ENCODE data around the gene WFDC9. TPM values are rescaled to one million over a fixed set of nuclear protein-coding genes. Genes with fewer than 3 reads are reported as not detected.
"Not testable (repeated sequence)": the region's sequence is repeated elsewhere in the genome, so short reads cannot be mapped to it uniquely, and the experiment has no call there.

Gene WFDC9
- not detected for total RNA-seq

GRCh38 chr20:45631184-45631583 lies at the start of gene WFDC9:
Gene WFDC9 (minus strand): TSS chr20:45631284. CDS start chr20:45610181, 21,103 bp downstream.
- H3K9me3 ChIP-seq: no peaks in the 10 kb centered on the region
- H3K4me3 ChIP-seq: no peak within 1 kb of the TSS
- intact Hi-C loops (cut with DNase I): no loop called here
- H3K36me3 ChIP-seq: no peaks in the 10 kb centered on the region
- H3K4me1 ChIP-seq: no peaks in the 10 kb centered on the region
- no peak within 1 kb of the TSS for H3K9ac ChIP-seq (ENCODE audit: low read depth in 2 of 2, low read length in 2 of 2)
- H3K27ac ChIP-seq: no peak within 1 kb of the TSS
- H3K27me3 ChIP-seq: no peaks in the 10 kb centered on the region
- no peak for TF ChIP-seq CTCF (IDR thresholded peaks at IDR 0.05)
- no peak for DNase-seq

- H3K9ac ChIP-seq (ENCODE audit: low read depth in 2 of 2, low read length in 2 of 2): no peak overlapping the region
- no peaks in the 10 kb centered on the region for H3K27me3 ChIP-seq
- TF ChIP-seq CTCF (IDR thresholded peaks at IDR 0.05): no peak
- DNase-seq: no peak
- no peaks in the 10 kb centered on the region for H3K36me3 ChIP-seq
- H3K9me3 ChIP-seq: no peaks in the 10 kb centered on the region
- intact Hi-C loops (cut with DNase I): no loop called here
- H3K4me3 ChIP-seq: no peak overlapping the region
- H3K4me1 ChIP-seq: no peaks in the 10 kb centered on the region
- H3K27ac ChIP-seq: no peak overlapping the region
These were observed 48.6 kb upstream of the WFDC9 start for GRCh38 chr20:45679650-45680049.

GRCh38 chr20:45672765-45673164 lies 41.7 kb upstream of the WFDC9 start:
- no peaks in the 10 kb centered on the region for H3K36me3 ChIP-seq
- H3K9ac ChIP-seq (ENCODE audit: low read depth in 2 of 2, low read length in 2 of 2): no peak overlapping the region
- DNase-seq: no peak
- H3K9me3 ChIP-seq: no peaks in the 10 kb centered on the region
- no peak overlapping the region for H3K4me3 ChIP-seq
- no peaks in the 10 kb centered on the region for H3K4me1 ChIP-seq
- intact Hi-C loops (cut with DNase I): no loop called here
- no peak for TF ChIP-seq CTCF (IDR thresholded peaks at IDR 0.05)
- no peak overlapping the region for H3K27ac ChIP-seq
- no peaks in the 10 kb centered on the region for H3K27me3 ChIP-seq

GRCh38 chr20:45670139-45670538 lies 39.1 kb upstream of the WFDC9 start, which contains the start of gene WFDC11:
Gene WFDC11 (minus strand): TSS chr20:45670239. CDS start chr20:45650600, 19,639 bp downstream.
- Histone ChIP-seq H3K27me3 (no peaks in the 10 kb centered on the region), H3K9ac (ENCODE audit: low read depth in 2 of 2, low read length in 2 of 2) (no peak within 1 kb of the TSS), H3K9me3 (no peaks in the 10 kb centered on the region), H3K36me3 (no peaks in the 10 kb centered on the region), H3K27ac (no peak within 1 kb of the TSS), H3K4me1 (no peaks in the 10 kb centered on the region), H3K4me3 (no peak within 1 kb of the TSS)
- no peak for TF ChIP-seq CTCF (IDR thresholded peaks at IDR 0.05)
- DNase-seq: no peak
- intact Hi-C loops (cut with DNase I): no loop called here

- H3K36me3 ChIP-seq; H3K4me3 ChIP-seq; DNase-seq; H3K27ac ChIP-seq; H3K27me3 ChIP-seq; H3K9ac ChIP-seq (ENCODE audit: low read depth in 2 of 2, low read length in 2 of 2); H3K9me3 ChIP-seq; intact Hi-C loops (cut with DNase I); H3K4me1 ChIP-seq: not testable (repeated sequence)
These were observed 26.0 kb upstream of the WFDC9 start for GRCh38 chr20:45657038-45657437.

- H3K27ac ChIP-seq; DNase-seq; intact Hi-C loops (cut with DNase I): not testable (repeated sequence)
These were observed 20.6 kb upstream of the WFDC9 start for GRCh38 chr20:45651726-45652125.

More at GRCh38 chr20:45651726-45652125, 20.6 kb upstream of the WFDC9 start:
- not testable (repeated sequence) for H3K9ac ChIP-seq (ENCODE audit: low read depth in 2 of 2, low read length in 2 of 2); H3K9me3 ChIP-seq; H3K4me1 ChIP-seq; H3K4me3 ChIP-seq; H3K36me3 ChIP-seq; H3K27me3 ChIP-seq

All from colonic mucosa (tissue), 4 donors.